DND-41 (cell line): ENCODE measurements around the gene DYSF.

Experiments
- ATAC-seq: fragments of 200-7000 bp; cut with Tn5 transposase; 3 replicates; pipeline ENCODE4 v1.9.1; 2021; ENCODE audit warnings: low read depth; ENCODE audit not compliant: insufficient read depth
- DNase-seq: peaks from one replicate; pipeline ENCODE4 v3.0.0-alpha.2; 2020
- H2AFZ ChIP-seq: 2 replicates; pipeline ENCODE4 v1.6.0; 2012; ENCODE audit warnings: low read depth, low read length
- H3K27ac ChIP-seq: 2 replicates; pipeline ENCODE4 v1.5.1; 2012; ENCODE audit warnings: low read length, inconsistent platforms
- H3K27me3 ChIP-seq: fragments of 200-600 bp; sonication (generic); 2 replicates; pipeline ENCODE4 v1.6.0; 2012; ENCODE audit warnings: low read length, mild to moderate bottlenecking, inconsistent platforms; ENCODE audit not compliant: insufficient read depth, poor library complexity
- H3K36me3 ChIP-seq: 2 replicates; pipeline ENCODE4 v1.5.1; 2012; ENCODE audit warnings: low read length, inconsistent platforms; ENCODE audit not compliant: insufficient read depth
- H3K4me1 ChIP-seq: 2 replicates; pipeline ENCODE4 v1.5.1; 2012; ENCODE audit warnings: mild to moderate bottlenecking, low read length; ENCODE audit not compliant: insufficient read depth
- H3K4me2 ChIP-seq: 2 replicates; pipeline ENCODE4 v1.6.0; 2012; ENCODE audit warnings: mild to moderate bottlenecking, moderate library complexity, low read length, inconsistent platforms; ENCODE audit not compliant: insufficient read depth
- H3K4me3 ChIP-seq, 2 experiments: fragments of 200-600 bp in 1 of 2; shearing (Covaris generic) in 1 of 2; 2 replicates each; pipeline ENCODE4 v1.5.1; 2012 to 2016; ENCODE audit warnings: inconsistent platforms in 2 of 2, low read length in 2 of 2, mild to moderate bottlenecking in 2 of 2, low read depth in 1 of 2, moderate library complexity in 1 of 2
- H3K79me2 ChIP-seq: 2 replicates; pipeline ENCODE4 v1.6.0; 2012; ENCODE audit warnings: low read length, inconsistent platforms; ENCODE audit not compliant: insufficient read depth
- H3K9ac ChIP-seq: 2 replicates; pipeline ENCODE4 v1.6.0; 2012; ENCODE audit warnings: low read depth, mild to moderate bottlenecking, inconsistent platforms, low read length, moderate library complexity
- H3K9me3 ChIP-seq: 2 replicates; pipeline ENCODE4 v1.5.1; 2012; ENCODE audit warnings: low read length, moderate library complexity, mild to moderate bottlenecking, inconsistent platforms; ENCODE audit not compliant: insufficient read depth, severe bottlenecking
- H4K20me1 ChIP-seq: 2 replicates; pipeline ENCODE4 v1.6.0; 2012; ENCODE audit warnings: low read length; ENCODE audit not compliant: insufficient read depth
- CTCF ChIP-seq: IDR thresholded peaks from 2 replicates; pipeline ENCODE4 v1.5.1; 2012; ENCODE audit warnings: borderline replicate concordance, low read length, moderate library complexity, mild to moderate bottlenecking; ENCODE audit not compliant: poor library complexity, severe bottlenecking; ENCODE audit errors: extremely low read depth
- EZH2 ChIP-seq: IDR thresholded peaks from 3 replicates; pipeline ENCODE4 v1.6.1; 2012; ENCODE audit warnings: borderline replicate concordance, low read depth, mild to moderate bottlenecking, moderate library complexity, low read length, inconsistent platforms; ENCODE audit not compliant: severe bottlenecking

Gene DYSF

GRCh38 chr2:71674158-71674851 is 220.9 kb downstream of the DYSF start:
- no peaks in the 10 kb centered on the region for H3K79me2 ChIP-seq
- peaks cover 6% of the 10 kb centered on the region for H3K27me3 ChIP-seq
- H3K4me3 ChIP-seq: no peak overlapping the region
- H2AFZ ChIP-seq: peak overlapping the region; percentile 5; the same call in 1 of the 2 replicates
- TF ChIP-seq CTCF (no peak), EZH2 (no peak)
- no peak overlapping the region for H3K4me2 ChIP-seq
- no peaks in the 10 kb centered on the region for H3K4me1 ChIP-seq
- no peaks in the 10 kb centered on the region for H3K36me3 ChIP-seq
- no peak overlapping the region for H3K9ac ChIP-seq
- ATAC-seq (no peak), DNase-seq (no peak)
- no peak overlapping the region for H3K27ac ChIP-seq
- H3K9me3 ChIP-seq: no peaks in the 10 kb centered on the region
- no peaks in the 10 kb centered on the region for H4K20me1 ChIP-seq

DNA sequence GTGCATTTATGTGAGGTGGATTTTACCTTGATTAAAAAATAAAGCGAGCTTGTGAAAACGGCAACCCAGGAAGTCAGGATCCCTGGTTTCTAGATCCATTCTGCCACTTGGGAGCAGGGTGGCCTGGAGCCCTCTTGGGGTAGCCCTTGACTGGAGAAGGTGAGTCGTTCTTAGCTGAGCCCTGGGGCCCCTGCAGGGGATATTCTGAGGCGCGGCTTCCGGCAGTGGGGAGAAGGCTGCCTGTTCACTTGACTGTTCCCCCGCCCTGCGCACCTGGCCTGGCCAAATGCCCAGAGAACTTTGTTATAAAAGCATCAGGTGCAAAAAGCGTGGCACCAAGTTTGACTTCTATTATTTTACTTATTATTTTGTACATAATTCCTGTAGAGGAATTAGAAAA is 221.9 kb downstream of the DYSF start:
- no peaks in the 10 kb centered on the region for H4K20me1 ChIP-seq
- no peaks in the 10 kb centered on the region for H3K9me3 ChIP-seq
- no peak overlapping the region for H2AFZ ChIP-seq
- DNase-seq (no peak), ATAC-seq (no peak)
- peaks cover 7% of the 10 kb centered on the region for H3K27me3 ChIP-seq
- H3K27ac ChIP-seq: no peak overlapping the region
- H3K36me3 ChIP-seq: no peaks in the 10 kb centered on the region
- H3K9ac ChIP-seq: no peak overlapping the region
- H3K4me1 ChIP-seq: no peaks in the 10 kb centered on the region
- no peak overlapping the region for H3K4me3 ChIP-seq
- no peaks in the 10 kb centered on the region for H3K79me2 ChIP-seq
- no peak for TF ChIP-seq EZH2
- TF ChIP-seq CTCF: no peak
- H3K4me2 ChIP-seq: no peak overlapping the region

DNA sequence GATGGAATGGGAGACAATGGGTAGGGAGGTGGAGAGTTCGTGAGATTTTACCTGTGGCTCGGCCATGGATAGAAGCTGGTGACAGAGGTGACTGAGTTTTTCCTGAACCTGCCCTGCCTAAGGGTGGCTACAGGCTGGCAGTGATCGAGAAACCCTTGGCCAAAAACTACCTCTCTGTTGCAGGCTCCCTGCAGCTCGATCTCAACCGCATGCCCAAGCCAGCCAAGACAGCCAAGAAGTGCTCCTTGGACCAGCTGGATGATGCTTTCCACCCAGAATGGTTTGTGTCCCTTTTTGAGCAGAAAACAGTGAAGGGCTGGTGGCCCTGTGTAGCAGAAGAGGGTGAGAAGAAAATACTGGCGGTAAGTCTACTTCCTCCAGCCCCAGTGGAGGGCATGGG is 225.5 kb downstream of the DYSF start:
- H3K9ac ChIP-seq: no peak overlapping the region
- TF ChIP-seq EZH2 (no peak), CTCF (no peak)
- no peak overlapping the region for H2AFZ ChIP-seq
- ATAC-seq (no peak), DNase-seq (no peak)
- H3K9me3 ChIP-seq: no peaks in the 10 kb centered on the region
- H4K20me1 ChIP-seq: no peaks in the 10 kb centered on the region
- H3K4me1 ChIP-seq: no peaks in the 10 kb centered on the region
- no peak overlapping the region for H3K27ac ChIP-seq
- H3K79me2 ChIP-seq: no peaks in the 10 kb centered on the region
- H3K4me2 ChIP-seq: no peak overlapping the region
- H3K4me3 ChIP-seq: no peak overlapping the region
- no peaks in the 10 kb centered on the region for H3K36me3 ChIP-seq
- peaks cover 7% of the 10 kb centered on the region for H3K27me3 ChIP-seq
